Limb (tissue), 2 donors: Measurements from ENCODE around the gene STARD13.

Experiments
- DNase-seq, 2 donors: peaks; one replicate each; pipeline ENCODE4 v3.0.0-alpha.2; 2016; ENCODE audit errors: extremely low spot score in 2 of 2

Gene STARD13

GRCh38 chr13:33308863-33309262 is 23.3 kb upstream of the STARD13 start:
- no peak for DNase-seq

- no peak for DNase-seq
Measured at GRCh38 chr13:33307843-33308242, 22.3 kb upstream of the STARD13 start.

GRCh38 chr13:33303855-33304597 is 18.5 kb upstream of the STARD13 start:
- DNase-seq, result no peak

- DNase-seq, result no peak
Measured at GRCh38 chr13:33299626-33300025, 14.1 kb upstream of the STARD13 start.

- no peak for DNase-seq
Measured at GRCh38 chr13:33296793-33297425, 11.4 kb upstream of the STARD13 start.

- no peak for DNase-seq
Measured at GRCh38 chr13:33292712-33293111, 7.2 kb upstream of the STARD13 start.

GRCh38 chr13:33290421-33290965 is 4.9 kb upstream of the STARD13 start:
- no peak for DNase-seq

GRCh38 chr13:33289966-33290365 is 4.4 kb upstream of the STARD13 start:
- DNase-seq, result no peak

GRCh38 chr13:33287142-33287882 is 1.8 kb upstream of the STARD13 start:
- DNase-seq, result no peak

- no peak for DNase-seq
Measured at GRCh38 chr13:33286128-33286527, 573 bp upstream of the STARD13 start.

GRCh38 chr13:33284916-33285315 is 639 bp downstream of the STARD13 start:
- no peak for DNase-seq

GRCh38 chr13:33284031-33284430 is 1.5 kb downstream of the STARD13 start:
- DNase-seq, result no peak

- no peak for DNase-seq
Measured at GRCh38 chr13:33283195-33283911, 2.2 kb downstream of the STARD13 start.

- no peak for DNase-seq
Measured at GRCh38 chr13:33281951-33282595, 3.5 kb downstream of the STARD13 start.

GRCh38 chr13:33280923-33281322 is 4.6 kb downstream of the STARD13 start:
- DNase-seq, result no peak

GRCh38 chr13:33280279-33280905 is 5.2 kb downstream of the STARD13 start:
- DNase-seq, result no peak

GRCh38 chr13:33279414-33280278 is 5.9 kb downstream of the STARD13 start:
- DNase-seq, result no peak

GRCh38 chr13:33278913-33279312 is 6.6 kb downstream of the STARD13 start:
- DNase-seq, result no peak

- no peak for DNase-seq
Measured at GRCh38 chr13:33277946-33278345, 7.6 kb downstream of the STARD13 start.
